Esophagus mucosa (tissue), 1 donor: ENCODE results near the gene ZNF735. TPM values are rescaled to one million over a fixed set of nuclear protein-coding genes. Genes with fewer than 3 reads are reported as not detected.
"Not testable (repeated sequence)": the region's sequence is repeated elsewhere in the genome, so short reads cannot be mapped to it uniquely, and the experiment has no call there.

Experiments used
- ATAC-seq: fragments of 200-7000 bp; cut with Tn5 transposase; one replicate; pipeline ENCODE4 v1.9.1; 2020
- total RNA-seq: library from RNA; stranded (reverse); gene quantifications from one replicate; pipeline ENCODE4 v1.2.4, GENCODE V29; 2023
- donor health status: DM: yes; HTN: yes; CAD: no.

The ZNF735 gene
- not detected for total RNA-seq

DNA sequence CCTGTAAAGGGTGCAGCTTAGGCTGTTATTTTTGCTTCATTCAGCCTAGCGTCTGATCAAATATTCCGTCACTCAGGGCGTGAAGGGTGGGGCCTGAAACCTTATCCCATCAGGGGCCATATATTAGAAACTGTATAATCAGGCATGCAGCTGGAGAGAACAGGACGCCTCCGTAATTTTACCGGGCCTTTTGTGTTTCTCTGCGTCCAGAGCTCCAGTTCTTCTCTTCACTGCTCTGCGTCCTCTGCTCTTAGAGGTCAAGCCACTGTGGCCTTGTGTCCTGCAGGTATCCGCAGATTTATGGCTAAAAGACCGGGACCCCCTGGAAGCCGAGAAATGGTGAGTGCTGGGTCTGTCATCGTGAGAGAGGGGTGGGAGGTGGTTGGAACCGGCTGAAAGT is at the start of gene ZNF735:
Gene ZNF735 (plus strand): TSS at position 301 of the 400 bp plus-strand sequence. CDS start 0 bp downstream, at position 301.
- no peak for ATAC-seq

- ATAC-seq = not testable (repeated sequence)
Measured at GRCh38 chr7:64170974-64171373, 36.0 kb upstream of the ZNF735 start.

DNA sequence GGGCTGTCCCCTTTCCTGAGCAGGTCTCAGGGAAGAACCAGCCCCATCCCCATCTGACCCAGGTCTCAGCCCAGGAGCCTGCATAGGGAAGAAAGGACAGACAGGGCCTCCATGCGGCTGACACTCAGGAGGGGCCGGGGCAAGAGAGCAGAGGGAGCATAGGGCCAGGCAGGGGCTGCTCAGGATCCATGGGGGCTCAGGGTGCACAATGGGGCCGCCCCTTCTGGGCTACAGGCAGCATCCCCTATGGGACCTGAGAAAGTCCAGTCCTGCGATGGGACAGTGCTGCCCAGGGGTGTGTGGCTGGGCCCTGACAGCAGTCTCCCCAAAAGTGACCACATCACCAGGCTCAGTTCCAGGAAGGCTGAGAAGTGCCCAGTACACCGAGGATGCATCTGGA is 32.7 kb upstream of the ZNF735 start:
- no peak for ATAC-seq

DNA sequence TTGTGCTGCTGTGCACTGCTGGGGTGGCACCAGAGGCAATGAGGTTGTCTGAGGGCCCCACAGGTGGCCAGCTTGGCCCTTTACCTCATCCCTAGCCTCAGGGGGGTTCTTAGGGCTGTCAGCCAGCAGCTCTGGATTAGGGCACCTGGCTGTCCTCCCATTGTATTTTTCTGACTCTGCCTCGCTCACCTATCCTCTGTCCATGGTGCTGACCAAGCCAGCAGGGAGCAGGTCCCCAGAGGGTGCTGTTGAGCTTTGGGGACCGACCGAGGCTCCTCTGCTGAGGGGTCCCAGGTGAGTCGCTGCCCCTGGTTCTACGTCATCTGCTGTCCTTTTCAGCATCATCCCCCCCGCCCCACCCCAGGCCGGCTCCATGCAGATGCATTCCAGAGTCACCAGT is 32.1 kb upstream of the ZNF735 start:
- ATAC-seq = no peak

GRCh38 chr7:64180989-64181388 is 26.0 kb upstream of the ZNF735 start:
- ATAC-seq = no peak

GRCh38 chr7:64181586-64181985 is 25.4 kb upstream of the ZNF735 start:
- no peak for ATAC-seq

DNA sequence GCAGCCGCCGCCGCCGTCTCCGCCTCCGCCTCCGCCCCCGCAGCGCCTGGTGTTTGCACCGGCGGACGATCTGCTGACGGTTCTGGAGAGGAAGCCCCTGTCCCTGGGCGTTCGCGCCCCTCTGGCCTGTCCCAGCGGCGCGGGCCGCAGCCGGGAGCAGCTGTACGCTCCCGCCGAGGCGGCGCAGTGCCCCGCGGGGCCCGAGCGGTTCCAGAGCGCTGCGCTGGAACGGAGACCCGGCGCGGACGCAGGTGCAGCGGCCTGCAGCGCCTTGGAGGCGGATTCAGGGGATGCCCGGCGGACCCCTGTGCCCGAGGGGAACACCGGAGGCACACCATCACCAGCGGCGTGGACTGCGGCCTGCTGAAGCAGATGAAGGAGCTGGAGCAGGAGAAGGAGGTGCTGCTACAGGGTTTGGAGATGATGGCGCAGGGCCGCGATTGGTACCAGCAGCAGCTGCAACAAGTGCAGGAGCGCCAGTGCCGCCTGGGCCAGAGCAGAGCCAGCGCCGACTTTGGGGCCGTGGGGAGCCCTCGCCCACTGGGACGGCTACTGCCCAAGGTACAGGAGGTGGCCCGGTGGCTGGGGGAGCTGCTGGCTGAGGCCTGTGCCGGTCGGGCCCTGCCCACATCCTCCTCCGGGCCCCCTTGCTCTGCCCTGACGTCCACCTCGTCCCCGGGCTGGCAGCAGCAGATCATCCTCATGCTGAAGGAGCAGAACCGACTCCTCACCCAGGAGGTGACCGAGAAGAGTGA is 24.8 kb upstream of the ZNF735 start:
- ATAC-seq = no peak

GRCh38 chr7:64183126-64183742 is 23.8 kb upstream of the ZNF735 start:
- ATAC-seq = no peak

DNA sequence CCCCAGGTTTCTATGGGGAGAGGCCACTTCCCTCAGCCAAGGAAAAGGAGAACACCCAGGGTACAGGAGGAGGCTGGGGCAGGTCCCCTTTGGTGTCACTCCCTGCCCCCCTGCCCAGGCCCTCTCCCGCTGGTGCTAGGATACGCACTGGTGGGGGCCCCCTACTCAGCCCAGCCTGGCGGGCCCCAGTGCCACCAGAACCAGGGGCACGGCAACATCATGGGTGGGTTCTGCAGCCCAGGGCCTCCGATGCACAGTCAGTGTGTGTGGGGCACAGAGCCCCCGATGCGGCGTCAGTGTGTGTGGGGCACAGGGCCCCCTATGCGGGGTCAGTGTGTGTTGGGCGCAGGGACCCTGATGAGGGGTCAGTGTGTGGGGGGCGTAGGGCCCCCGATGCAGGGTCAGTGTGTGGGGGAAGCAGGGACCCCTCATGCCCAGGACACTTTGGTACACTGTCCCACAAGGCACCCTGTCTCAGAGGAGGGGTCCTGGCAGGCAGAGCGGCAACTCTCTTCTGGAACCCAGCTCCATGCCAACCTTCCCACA is 23.1 kb upstream of the ZNF735 start:
- no peak for ATAC-seq

DNA sequence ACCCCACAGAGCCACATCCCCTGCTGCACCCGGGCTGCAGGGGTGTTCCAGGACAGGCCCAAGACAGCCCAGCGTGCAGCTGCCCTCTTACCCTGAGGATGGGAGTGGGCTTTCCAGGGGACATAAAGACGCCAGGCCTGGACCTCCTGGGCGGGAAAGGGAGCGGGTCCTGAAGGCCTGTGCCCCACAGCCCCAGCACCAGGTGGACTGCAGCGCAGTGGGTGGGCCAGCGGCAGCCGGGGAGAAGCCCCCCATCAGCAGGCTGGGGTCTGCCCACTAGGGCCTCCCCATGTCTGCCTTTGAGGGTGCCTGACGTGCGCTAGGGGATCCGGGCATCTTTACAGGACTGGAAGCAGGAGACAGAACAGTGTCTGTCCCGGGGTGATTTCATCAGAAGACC is 22.6 kb upstream of the ZNF735 start:
- ATAC-seq = peak; percentile 15

- no peak for ATAC-seq
Measured at GRCh38 chr7:64187408-64187807, 19.6 kb upstream of the ZNF735 start.

- ATAC-seq = no peak
Measured at GRCh38 chr7:64192148-64192704, 14.8 kb upstream of the ZNF735 start.

- no peak for ATAC-seq
Measured at GRCh38 chr7:64192775-64193174, 14.2 kb upstream of the ZNF735 start.

DNA sequence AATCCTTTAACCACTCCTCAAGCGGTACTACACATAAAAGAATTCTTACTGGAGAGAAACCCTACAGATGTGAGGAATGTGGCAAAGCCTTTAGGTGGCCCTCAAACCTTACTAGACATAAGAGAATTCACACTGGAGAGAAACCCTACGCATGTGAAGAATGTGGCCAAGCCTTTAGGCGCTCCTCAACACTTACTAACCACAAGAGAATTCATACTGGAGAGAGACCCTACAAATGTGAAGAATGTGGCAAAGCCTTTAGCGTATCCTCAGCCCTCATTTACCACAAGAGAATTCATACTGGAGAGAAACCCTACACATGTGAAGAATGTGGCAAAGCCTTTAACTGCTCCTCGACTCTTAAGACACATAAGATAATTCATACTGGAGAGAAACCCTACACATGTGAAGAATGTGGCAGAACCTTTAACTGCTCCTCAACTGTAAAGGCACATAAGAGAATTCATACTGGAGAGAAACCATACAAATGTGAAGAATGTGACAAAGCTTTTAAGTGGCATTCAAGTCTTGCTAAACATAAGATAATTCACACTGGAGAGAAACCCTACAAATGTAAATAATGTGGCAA is 12.8 kb downstream of the ZNF735 start:
- ATAC-seq = not testable (repeated sequence)

DNA sequence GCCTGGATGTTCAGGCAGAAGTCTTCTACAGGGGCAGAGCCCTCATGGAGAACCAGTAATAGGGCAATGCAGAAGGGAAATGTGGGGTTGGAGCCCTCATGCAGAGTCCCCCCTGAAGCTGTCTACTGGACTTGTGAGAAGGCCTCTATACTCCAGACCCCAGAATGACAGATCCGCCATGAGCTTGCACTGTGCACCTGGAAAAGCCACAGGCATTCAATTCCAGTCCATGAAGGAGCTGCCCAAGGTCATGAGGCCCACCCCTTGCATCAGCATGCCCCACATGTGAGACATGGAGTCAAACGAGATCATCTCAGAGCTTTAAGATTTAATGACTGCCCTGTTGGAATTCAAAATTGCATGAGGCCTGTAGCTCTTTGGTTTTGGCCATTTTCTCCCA is 16.4 kb downstream of the ZNF735 start:
- no peak for ATAC-seq

DNA sequence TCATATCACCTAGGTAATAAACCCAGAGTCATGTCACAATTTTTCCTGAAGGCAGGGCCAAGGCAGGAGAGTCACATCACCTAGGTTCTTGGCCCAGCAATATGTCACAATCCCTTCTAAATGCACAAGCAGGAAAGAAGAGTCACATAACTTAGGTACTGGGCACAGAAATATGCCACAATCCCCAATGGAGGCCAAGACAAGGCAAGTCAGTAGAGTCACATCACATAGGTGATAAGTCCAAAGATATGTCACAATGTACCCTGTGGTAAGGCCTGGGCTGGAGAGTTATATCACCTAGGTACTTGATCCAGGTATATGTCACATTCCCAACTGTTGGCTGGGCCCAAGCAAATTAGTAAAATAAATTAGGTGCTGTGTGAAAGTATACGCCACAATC is 21.2 kb downstream of the ZNF735 start, which contains the start of gene ZNF679:
Gene ZNF679 (plus strand): TSS at position 301 of the 400 bp plus-strand sequence. CDS start 20,644 bp downstream, outside the sequence.
- ATAC-seq = not testable (repeated sequence)

DNA sequence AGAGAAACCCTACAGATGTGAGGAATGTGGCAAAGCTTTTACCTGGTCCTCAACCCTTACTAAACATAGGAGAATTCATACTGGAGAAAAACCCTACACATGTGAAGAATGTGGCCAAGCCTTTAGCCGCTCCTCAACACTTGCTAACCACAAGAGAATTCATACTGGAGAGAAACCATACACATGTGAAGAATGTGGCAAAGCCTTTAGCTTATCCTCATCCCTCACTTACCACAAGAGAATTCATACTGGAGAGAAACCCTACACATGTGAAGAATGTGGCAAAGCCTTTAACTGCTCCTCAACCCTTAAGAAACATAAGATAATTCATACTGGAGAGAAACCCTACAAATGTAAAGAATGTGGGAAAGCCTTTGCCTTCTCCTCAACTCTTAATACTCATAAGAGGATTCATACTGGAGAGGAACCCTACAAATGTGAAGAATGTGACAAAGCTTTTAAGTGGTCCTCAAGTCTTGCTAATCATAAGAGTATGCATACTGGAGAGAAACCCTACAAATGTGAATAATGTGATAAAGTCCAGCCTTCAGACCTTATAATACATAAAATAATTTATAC is 59.4 kb downstream of the ZNF735 start:
- ATAC-seq = no peak

Other genes starting within 250 kb of the ZNF735 start
- gene ZNF722, start 208.4 kb upstream of the ZNF735 start, total RNA-seq = not detected
- gene ZNF727, start 161.8 kb upstream of the ZNF735 start, total RNA-seq = 0.48 TPM
- not detected for gene ZNF679, start 21.3 kb downstream of the ZNF735 start, total RNA-seq
- 4.2 TPM for gene ZNF736, start 106.8 kb downstream of the ZNF735 start, total RNA-seq